Uterus (tissue), 2 donors: Measurements from ENCODE around the gene FOXN3.

Source experiments
- POLR2A ChIP-seq, 2 donors: fragments of 450-650 bp; IDR thresholded peaks; one replicate each; pipeline ENCODE4 v1.6.1; 2016; ENCODE audit warnings: antibody characterized with exemption in 2 of 2, mild to moderate bottlenecking in 1 of 2, moderate library complexity in 1 of 2
- TF ChIP-seq, protein P1 (sequence below), 4 experiments: fragments of 200-600 bp in 2 of 4; fragments of 450-650 bp in 2 of 4; sonication (generic) in 2 of 4; IDR thresholded peaks; one replicate each; pipeline ENCODE4 v1.5.1; 2016 to 2019; ENCODE audit warnings: antibody characterized with exemption in 4 of 4, mild to moderate bottlenecking in 2 of 4, moderate library complexity in 1 of 4

DNA sequence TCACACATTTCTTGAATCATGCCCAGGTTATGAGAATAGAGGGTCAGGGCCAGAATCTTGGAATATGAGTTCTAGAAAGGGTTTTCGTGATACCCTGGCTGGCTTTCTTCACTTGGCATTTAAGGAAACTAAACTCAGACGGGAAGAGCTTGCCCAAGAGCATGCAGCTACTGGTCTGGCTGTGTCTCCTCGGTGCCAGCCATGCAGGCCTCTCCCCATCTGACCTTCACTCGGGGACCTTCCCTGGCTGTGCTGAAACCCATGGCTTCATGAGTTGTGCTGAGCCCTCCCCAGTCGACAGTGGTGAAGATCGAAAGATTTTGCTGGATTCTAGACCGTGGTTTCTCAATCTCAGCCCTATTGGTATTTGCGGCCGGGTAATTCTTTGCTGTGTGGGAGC is 38.0 kb downstream of the FOXN3 start:
- TF ChIP-seq, protein P1, sequence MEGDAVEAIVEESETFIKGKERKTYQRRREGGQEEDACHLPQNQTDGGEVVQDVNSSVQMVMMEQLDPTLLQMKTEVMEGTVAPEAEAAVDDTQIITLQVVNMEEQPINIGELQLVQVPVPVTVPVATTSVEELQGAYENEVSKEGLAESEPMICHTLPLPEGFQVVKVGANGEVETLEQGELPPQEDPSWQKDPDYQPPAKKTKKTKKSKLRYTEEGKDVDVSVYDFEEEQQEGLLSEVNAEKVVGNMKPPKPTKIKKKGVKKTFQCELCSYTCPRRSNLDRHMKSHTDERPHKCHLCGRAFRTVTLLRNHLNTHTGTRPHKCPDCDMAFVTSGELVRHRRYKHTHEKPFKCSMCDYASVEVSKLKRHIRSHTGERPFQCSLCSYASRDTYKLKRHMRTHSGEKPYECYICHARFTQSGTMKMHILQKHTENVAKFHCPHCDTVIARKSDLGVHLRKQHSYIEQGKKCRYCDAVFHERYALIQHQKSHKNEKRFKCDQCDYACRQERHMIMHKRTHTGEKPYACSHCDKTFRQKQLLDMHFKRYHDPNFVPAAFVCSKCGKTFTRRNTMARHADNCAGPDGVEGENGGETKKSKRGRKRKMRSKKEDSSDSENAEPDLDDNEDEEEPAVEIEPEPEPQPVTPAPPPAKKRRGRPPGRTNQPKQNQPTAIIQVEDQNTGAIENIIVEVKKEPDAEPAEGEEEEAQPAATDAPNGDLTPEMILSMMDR (IDR thresholded peaks at IDR 0.05): no peak
- no peak for TF ChIP-seq POLR2A (IDR thresholded peaks at IDR 0.05)
